GM12875 (cell line): ENCODE measurements around the gene PML.
A peak's percentile ranks its signal among the peaks of the same experiment; 100 is the strongest.
"Not testable (repeated sequence)": the region's sequence is repeated elsewhere in the genome, so short reads cannot be mapped to it uniquely, and the experiment has no call there.

Experiments used
- H3K4me3 ChIP-seq: one replicate; pipeline ENCODE4 v1.5.1; 2011; ENCODE audit warnings: low read depth, low read length, control low read depth
- TF ChIP-seq, protein P1 (sequence below): IDR thresholded peaks from 2 replicates; pipeline ENCODE4 v1.5.1; 2011; ENCODE audit warnings: low read depth, mild to moderate bottlenecking, control low read depth, inconsistent platforms, low read length, moderate library complexity, borderline replicate concordance; ENCODE audit not compliant: insufficient read depth

Gene PML

GRCh38 chr15:74072614-74073337 is 78.3 kb downstream of the PML start:
- TF ChIP-seq, protein P1, sequence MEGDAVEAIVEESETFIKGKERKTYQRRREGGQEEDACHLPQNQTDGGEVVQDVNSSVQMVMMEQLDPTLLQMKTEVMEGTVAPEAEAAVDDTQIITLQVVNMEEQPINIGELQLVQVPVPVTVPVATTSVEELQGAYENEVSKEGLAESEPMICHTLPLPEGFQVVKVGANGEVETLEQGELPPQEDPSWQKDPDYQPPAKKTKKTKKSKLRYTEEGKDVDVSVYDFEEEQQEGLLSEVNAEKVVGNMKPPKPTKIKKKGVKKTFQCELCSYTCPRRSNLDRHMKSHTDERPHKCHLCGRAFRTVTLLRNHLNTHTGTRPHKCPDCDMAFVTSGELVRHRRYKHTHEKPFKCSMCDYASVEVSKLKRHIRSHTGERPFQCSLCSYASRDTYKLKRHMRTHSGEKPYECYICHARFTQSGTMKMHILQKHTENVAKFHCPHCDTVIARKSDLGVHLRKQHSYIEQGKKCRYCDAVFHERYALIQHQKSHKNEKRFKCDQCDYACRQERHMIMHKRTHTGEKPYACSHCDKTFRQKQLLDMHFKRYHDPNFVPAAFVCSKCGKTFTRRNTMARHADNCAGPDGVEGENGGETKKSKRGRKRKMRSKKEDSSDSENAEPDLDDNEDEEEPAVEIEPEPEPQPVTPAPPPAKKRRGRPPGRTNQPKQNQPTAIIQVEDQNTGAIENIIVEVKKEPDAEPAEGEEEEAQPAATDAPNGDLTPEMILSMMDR: peak; percentile 38; the same call in 1 of the 2 replicates

DNA sequence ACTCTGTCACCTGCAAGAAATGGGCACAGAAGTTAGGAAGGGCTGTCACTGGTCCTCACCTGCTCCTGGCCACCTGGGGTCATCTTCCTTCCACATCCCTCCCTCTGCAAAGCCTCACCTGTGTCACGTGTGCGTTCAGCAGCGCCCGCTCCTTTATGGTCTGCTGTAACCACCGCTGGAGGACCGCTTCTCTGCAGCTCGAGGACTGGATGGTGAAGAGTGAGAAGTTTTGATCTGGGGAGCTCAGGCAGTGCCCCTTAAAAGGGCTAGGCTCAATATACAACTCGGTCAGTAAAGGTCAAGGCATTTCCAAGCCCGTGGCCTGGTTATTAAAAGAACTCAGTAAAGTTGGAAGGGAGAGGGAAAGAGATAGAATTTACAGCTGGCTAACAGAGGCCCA is 81.3 kb downstream of the PML start:
- H3K4me3 ChIP-seq: not testable (repeated sequence)

More at GRCh38 chr15:74072614-74073337, 78.3 kb downstream of the PML start:
- not testable (repeated sequence) for H3K4me3 ChIP-seq

DNA sequence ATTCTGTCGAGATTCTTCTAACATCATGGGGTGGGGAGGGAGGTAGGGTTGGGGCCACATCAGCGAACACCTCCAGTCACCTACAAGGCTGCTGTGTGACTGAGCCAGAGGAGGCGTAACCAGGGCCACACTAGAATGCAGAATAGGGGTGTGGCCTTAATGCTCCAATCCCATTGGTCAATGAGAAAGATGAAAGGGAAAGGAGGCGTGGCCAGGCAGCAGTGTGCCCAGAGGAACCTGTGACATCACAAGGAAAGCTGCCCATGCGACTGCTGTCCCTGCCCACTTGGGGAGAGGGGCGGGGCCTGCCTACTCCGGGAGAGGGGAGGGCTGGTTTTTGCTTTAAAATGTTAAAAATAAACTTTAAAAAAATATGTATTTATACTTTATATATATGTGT is 87.9 kb downstream of the PML start, which contains the start of gene GOLGA6A:
TSS of gene GOLGA6A (minus strand) at position 101 of the 400 bp plus-strand sequence. CDS start at position 60, 41 bp downstream.
- not testable (repeated sequence) for H3K4me3 ChIP-seq

- H3K4me3 ChIP-seq: not testable (repeated sequence)
Observed at GRCh38 chr15:74094567-74094966, 100.1 kb downstream of the PML start.

GRCh38 chr15:74095610-74096009 is 101.1 kb downstream of the PML start:
- H3K4me3 ChIP-seq: not testable (repeated sequence)

DNA sequence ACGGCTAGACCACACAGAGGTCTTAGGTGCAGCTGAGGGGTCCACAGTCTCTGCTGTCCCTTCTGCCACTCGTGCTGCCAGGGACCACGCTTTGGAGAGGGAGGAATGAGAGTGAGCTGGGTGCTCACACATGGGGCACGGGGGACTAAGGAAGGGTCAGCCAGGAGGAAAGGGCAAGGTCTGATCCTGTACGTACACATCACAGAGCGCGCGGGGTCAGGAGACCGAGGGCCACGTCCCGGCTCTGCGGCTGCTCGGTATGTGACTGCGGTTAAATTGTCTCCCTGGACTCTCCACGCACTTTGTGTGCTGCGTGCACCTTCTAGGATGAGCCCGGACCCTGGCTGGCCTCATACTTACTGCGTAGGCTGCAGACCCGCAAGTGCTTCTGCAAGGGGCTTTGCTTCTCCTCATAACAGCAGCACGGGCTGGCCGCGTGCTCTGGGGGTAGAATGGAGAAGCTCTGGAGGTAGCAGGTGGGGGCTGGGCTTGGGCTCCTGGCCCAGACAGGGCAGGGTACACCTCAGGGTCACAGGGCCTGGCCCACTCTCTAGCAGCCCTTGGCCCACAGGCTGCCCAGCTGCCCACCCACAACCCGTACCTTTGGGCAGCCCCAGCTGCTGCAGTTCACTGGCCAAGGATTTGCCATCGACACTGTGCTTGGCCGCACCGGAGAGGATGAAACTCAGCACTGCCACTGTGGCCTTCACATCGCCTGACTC is 102.4 kb downstream of the PML start:
- not testable (repeated sequence) for H3K4me3 ChIP-seq
